ENCODE data around the gene ASIC2.

ASIC2 gene

GRCh38 chr17:33124871-33125551, 168.1 kb downstream of the ASIC2 start:
- DNase-seq (ENCODE audit: low read depth, low spot score) = peak; percentile 26
- H3K27ac ChIP-seq = peak overlapping the region; percentile 36

- DNase-seq (ENCODE audit: low read depth, low spot score) = no peak
- H3K27ac ChIP-seq = no peak overlapping the region
Measured at GRCh38 chr17:33124185-33124584, 168.9 kb downstream of the ASIC2 start.

- DNase-seq (ENCODE audit: low read depth, low spot score) = no peak
- no peak overlapping the region for H3K27ac ChIP-seq
Measured at GRCh38 chr17:33121756-33122155, 171.3 kb downstream of the ASIC2 start.

- H3K27ac ChIP-seq = no peak overlapping the region
- no peak for DNase-seq (ENCODE audit: low read depth, low spot score)
Measured at GRCh38 chr17:33121272-33121671, 171.8 kb downstream of the ASIC2 start.

- DNase-seq (ENCODE audit: low read depth, low spot score) = no peak
- H3K27ac ChIP-seq = no peak overlapping the region
Measured at GRCh38 chr17:33120103-33120502, 173.0 kb downstream of the ASIC2 start.

GRCh38 chr17:33118391-33119075, 174.6 kb downstream of the ASIC2 start:
- no peak for DNase-seq (ENCODE audit: low read depth, low spot score)

GRCh38 chr17:33116021-33116551, 177.0 kb downstream of the ASIC2 start:
- H3K27ac ChIP-seq = no peak overlapping the region
- DNase-seq (ENCODE audit: low read depth, low spot score) = no peak

More at GRCh38 chr17:33118391-33119075, 174.6 kb downstream of the ASIC2 start:
- no peak overlapping the region for H3K27ac ChIP-seq

GRCh38 chr17:33115366-33115765, 177.7 kb downstream of the ASIC2 start:
- DNase-seq (ENCODE audit: low read depth, low spot score) = no peak
- H3K27ac ChIP-seq = no peak overlapping the region

GRCh38 chr17:33113991-33114370, 179.1 kb downstream of the ASIC2 start:
- no peak for DNase-seq (ENCODE audit: low read depth, low spot score)
- no peak overlapping the region for H3K27ac ChIP-seq

- DNase-seq (ENCODE audit: low read depth, low spot score) = no peak
Measured at GRCh38 chr17:33113276-33113990, 179.7 kb downstream of the ASIC2 start.

GRCh38 chr17:33112763-33113162, 180.3 kb downstream of the ASIC2 start:
- peak; percentile 80 for DNase-seq (ENCODE audit: low read depth, low spot score)

More at GRCh38 chr17:33113276-33113990, 179.7 kb downstream of the ASIC2 start:
- peak overlapping the region; percentile 34 for H3K27ac ChIP-seq

GRCh38 chr17:33109336-33110072, 183.6 kb downstream of the ASIC2 start:
- no peak overlapping the region for H3K27ac ChIP-seq
- no peak for DNase-seq (ENCODE audit: low read depth, low spot score)

More at GRCh38 chr17:33112763-33113162, 180.3 kb downstream of the ASIC2 start:
- peak overlapping the region; percentile 34 for H3K27ac ChIP-seq

GRCh38 chr17:33106525-33107165, 186.4 kb downstream of the ASIC2 start:
- DNase-seq (ENCODE audit: low read depth, low spot score) = no peak
- H3K27ac ChIP-seq = no peak overlapping the region

GRCh38 chr17:33105911-33106310, 187.2 kb downstream of the ASIC2 start:
- no peak for DNase-seq (ENCODE audit: low read depth, low spot score)
- H3K27ac ChIP-seq = no peak overlapping the region

- no peak for DNase-seq (ENCODE audit: low read depth, low spot score)
- no peak overlapping the region for H3K27ac ChIP-seq
Measured at GRCh38 chr17:33099906-33100305, 193.2 kb downstream of the ASIC2 start.

- H3K27ac ChIP-seq = no peak overlapping the region
- DNase-seq (ENCODE audit: low read depth, low spot score) = no peak
Measured at GRCh38 chr17:33099252-33099651, 193.8 kb downstream of the ASIC2 start.

- DNase-seq (ENCODE audit: low read depth, low spot score) = no peak
- H3K27ac ChIP-seq = no peak overlapping the region
Measured at GRCh38 chr17:33097411-33097810, 195.7 kb downstream of the ASIC2 start.

GRCh38 chr17:33096161-33096560, 196.9 kb downstream of the ASIC2 start:
- H3K27ac ChIP-seq = no peak overlapping the region
- no peak for DNase-seq (ENCODE audit: low read depth, low spot score)

- DNase-seq (ENCODE audit: low read depth, low spot score) = peak; percentile 29
- H3K27ac ChIP-seq = no peak overlapping the region
Measured at GRCh38 chr17:33091271-33091670, 201.8 kb downstream of the ASIC2 start.

GRCh38 chr17:33090806-33091205, 202.3 kb downstream of the ASIC2 start:
- DNase-seq (ENCODE audit: low read depth, low spot score) = no peak
- no peak overlapping the region for H3K27ac ChIP-seq

Data from epithelial cell of prostate (primary cell).